HG03575 (cell line): ENCODE measurements around the gene SRCAP.

Experiments
- ATAC-seq: cut with Tn5 transposase; IDR thresholded peaks from one replicate; pipeline ENCODE4 v1.9.1; 2021; ENCODE audit not compliant: unreplicated experiment, insufficient number of reproducible peaks, low FRiP score; ENCODE audit errors: extremely low read depth

The SRCAP gene

GRCh38 chr16:30764816-30765465 lies 66.0 kb downstream of the SRCAP start:
- ATAC-seq = no peak

- no peak for ATAC-seq
These were observed 67.4 kb downstream of the SRCAP start for GRCh38 chr16:30766206-30766932.

- ATAC-seq = no peak
These were observed 67.9 kb downstream of the SRCAP start for GRCh38 chr16:30766933-30767284.

- ATAC-seq = no peak
These were observed 68.9 kb downstream of the SRCAP start for GRCh38 chr16:30767767-30768465.

GRCh38 chr16:30768583-30769181 lies 69.7 kb downstream of the SRCAP start:
- ATAC-seq = no peak

- ATAC-seq = no peak
These were observed 70.6 kb downstream of the SRCAP start for GRCh38 chr16:30769379-30770089.

- no peak for ATAC-seq
These were observed 72.8 kb downstream of the SRCAP start for GRCh38 chr16:30771726-30772125.

- no peak for ATAC-seq
These were observed 74.9 kb downstream of the SRCAP start for GRCh38 chr16:30773826-30774225.

GRCh38 chr16:30774367-30775130 lies 75.6 kb downstream of the SRCAP start:
- ATAC-seq = no peak

GRCh38 chr16:30775131-30775391 lies 76.1 kb downstream of the SRCAP start:
- ATAC-seq = no peak

- no peak for ATAC-seq
These were observed 76.6 kb downstream of the SRCAP start for GRCh38 chr16:30775392-30776188.

GRCh38 chr16:30777591-30778297 lies 78.8 kb downstream of the SRCAP start:
- no peak for ATAC-seq

- no peak for ATAC-seq
These were observed 79.7 kb downstream of the SRCAP start for GRCh38 chr16:30778549-30779244.

- ATAC-seq = no peak
These were observed 80.6 kb downstream of the SRCAP start for GRCh38 chr16:30779596-30779995.

GRCh38 chr16:30780021-30780420 lies 81.0 kb downstream of the SRCAP start:
- ATAC-seq = no peak

- ATAC-seq = no peak
These were observed 81.6 kb downstream of the SRCAP start for GRCh38 chr16:30780549-30780948.
